Measurements from ENCODE around the gene PAK2. TPM values are rescaled to one million over a fixed set of nuclear protein-coding genes. Genes with fewer than 3 reads are reported as not detected.

The PAK2 gene
- total RNA-seq (10 to 100 TPM; 56.0 to 59.5 TPM), polyA plus RNA-seq (10 to 100 TPM; 14.2 to 18.3 TPM)
- long read RNA-seq, donor 1, full-length matches to known transcripts = 7 of 45 reads
- long read RNA-seq, donor 1, partial matches to known transcripts = 17 of 45 reads
- long read RNA-seq, donor 1, other reads (novel, unspliced or antisense) = 21 of 45 reads
- long read RNA-seq, donor 2, full-length matches to known transcripts = 6 of 21 reads
- long read RNA-seq, donor 2, partial matches to known transcripts = 6 of 21 reads
- long read RNA-seq, donor 2, other reads (novel, unspliced or antisense) = 9 of 21 reads

- WGBS, 2 donors = 0 to 1% methylated on average over 56 to 86 of the region's 86 CpGs
- intact Hi-C loops (cut with DNase I) = no loop called here
These were observed at the start of gene PAK2 for GRCh38 chr3:196739671-196740480. Gene PAK2 (plus strand): TSS chr3:196739857. CDS start chr3:196782647, 42,790 bp downstream.

DNA sequence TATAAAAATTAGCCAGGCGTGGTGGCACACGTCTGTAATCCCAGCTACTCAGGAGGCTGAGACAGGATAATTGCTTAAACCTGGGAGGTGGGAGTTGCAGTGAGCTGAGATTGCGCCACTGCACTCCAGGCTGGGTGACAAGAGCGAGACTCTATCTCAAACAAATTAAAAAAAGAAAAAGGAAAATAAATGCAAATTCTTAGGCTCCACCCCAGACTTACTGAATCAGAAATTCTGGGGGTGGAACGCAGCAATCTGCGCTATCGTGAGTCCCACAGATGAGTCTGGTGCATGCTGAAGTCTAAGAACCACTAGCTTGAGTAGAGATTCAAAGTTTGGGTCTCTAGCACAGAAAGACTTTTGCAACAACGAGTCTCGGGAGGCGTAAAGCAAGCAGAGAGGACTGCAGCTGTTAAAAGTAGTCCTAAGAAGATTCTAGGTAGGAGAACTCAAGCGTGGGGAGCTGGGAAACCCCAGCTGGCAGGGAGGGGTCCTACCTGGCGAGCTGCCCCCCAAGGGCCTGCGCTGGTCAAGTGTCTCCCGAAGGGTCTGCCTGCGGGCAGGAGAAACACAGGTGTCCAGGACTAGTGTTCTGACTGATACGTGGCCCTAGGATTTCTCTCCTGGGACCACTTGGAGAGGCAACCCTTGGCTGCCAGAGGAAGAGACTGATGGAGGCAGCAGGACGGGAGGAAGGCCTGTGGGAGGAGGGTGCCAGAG lies 49.6 kb upstream of the PAK2 start:
- WGBS, 2 donors = 88 to 90% methylated on average over 17 of the region's 17 CpGs
- no peak for DNase-seq
- H3K27me3 ChIP-seq (ENCODE audit: control insufficient read depth in 1 of 2, insufficient read depth in 2 of 2, low read length in 1 of 2) = no peaks in the 10 kb centered on the region
- H3K4me3 ChIP-seq (ENCODE audit: low read length in 2 of 2) = no peak overlapping the region
- ATAC-seq (ENCODE audit: low FRiP score) = no peak
- H3K9me3 ChIP-seq (ENCODE audit: control insufficient read depth, low read length) = no peaks in the 10 kb centered on the region
- intact Hi-C loops (cut with DNase I) = loop anchor here (10.0 kb wide), 3 partner anchors 85 to 435 kb away; no protein-coding TSS in a partner anchor
- no peaks in the 10 kb centered on the region for H3K36me3 ChIP-seq (ENCODE audit: control insufficient read depth in 1 of 2, insufficient read depth in 2 of 2, low read length in 1 of 2)
- H3K27ac ChIP-seq (ENCODE audit: low read depth in 1 of 2, low read length in 2 of 2) = no peak overlapping the region
- H3K4me1 ChIP-seq (ENCODE audit: control insufficient read depth in 1 of 2, insufficient read depth in 2 of 2, low read length in 2 of 2) = no peaks in the 10 kb centered on the region

More at GRCh38 chr3:196739671-196740480, at the start of gene PAK2:
- ATAC-seq (ENCODE audit: low FRiP score) (peak; percentile 98), DNase-seq (peak; percentile 96 to 97)
- Histone ChIP-seq H3K27ac (ENCODE audit: low read depth in 1 of 2, low read length in 2 of 2) (peak within 1 kb of the TSS; percentile 79 to 96), H3K9me3 (ENCODE audit: control insufficient read depth, low read length) (no peaks in the 10 kb centered on the region), H3K36me3 (ENCODE audit: control insufficient read depth in 1 of 2, insufficient read depth in 2 of 2, low read length in 1 of 2) (no peaks in the 10 kb centered on the region), H3K27me3 (ENCODE audit: control insufficient read depth in 1 of 2, insufficient read depth in 2 of 2, low read length in 1 of 2) (no peaks in the 10 kb centered on the region), H3K4me1 (ENCODE audit: control insufficient read depth in 1 of 2, insufficient read depth in 2 of 2, low read length in 2 of 2) (peaks cover 2 to 3% of the 10 kb centered on the region in 2 donors), H3K4me3 (ENCODE audit: low read length in 2 of 2) (peak within 1 kb of the TSS; percentile 86 to 93)

- Histone ChIP-seq H3K27me3 (ENCODE audit: control insufficient read depth in 1 of 2, insufficient read depth in 2 of 2, low read length in 1 of 2) (no peaks in the 10 kb centered on the region), H3K27ac (ENCODE audit: low read depth in 1 of 2, low read length in 2 of 2) (no peak overlapping the region), H3K4me1 (ENCODE audit: control insufficient read depth in 1 of 2, insufficient read depth in 2 of 2, low read length in 2 of 2) (no peaks in the 10 kb centered on the region), H3K9me3 (ENCODE audit: control insufficient read depth, low read length) (no peaks in the 10 kb centered on the region), H3K4me3 (ENCODE audit: low read length in 2 of 2) (no peak overlapping the region), H3K36me3 (ENCODE audit: control insufficient read depth in 1 of 2, insufficient read depth in 2 of 2, low read length in 1 of 2) (no peaks in the 10 kb centered on the region)
- intact Hi-C loops (cut with DNase I) = no loop called here
- 72 to 80% methylated on average over 8 of the region's 8 CpGs for WGBS, 2 donors
- no peak for ATAC-seq (ENCODE audit: low FRiP score)
- no peak for DNase-seq
These were observed 48.3 kb upstream of the PAK2 start for GRCh38 chr3:196691386-196691785.

GRCh38 chr3:196694202-196694638 lies 45.4 kb upstream of the PAK2 start:
- ATAC-seq (ENCODE audit: low FRiP score) (no peak), DNase-seq (no peak)
- no peak overlapping the region for H3K27ac ChIP-seq (ENCODE audit: low read depth in 1 of 2, low read length in 2 of 2)
- no peaks in the 10 kb centered on the region for H3K27me3 ChIP-seq (ENCODE audit: control insufficient read depth in 1 of 2, insufficient read depth in 2 of 2, low read length in 1 of 2)
- no peaks in the 10 kb centered on the region for H3K36me3 ChIP-seq (ENCODE audit: control insufficient read depth in 1 of 2, insufficient read depth in 2 of 2, low read length in 1 of 2)
- no peaks in the 10 kb centered on the region for H3K9me3 ChIP-seq (ENCODE audit: control insufficient read depth, low read length)
- intact Hi-C loops (cut with DNase I) = no loop called here
- no peaks in the 10 kb centered on the region for H3K4me1 ChIP-seq (ENCODE audit: control insufficient read depth in 1 of 2, insufficient read depth in 2 of 2, low read length in 2 of 2)
- no peak overlapping the region for H3K4me3 ChIP-seq (ENCODE audit: low read length in 2 of 2)
- 0 to 3% methylated on average over 1 of the region's 1 CpG for WGBS, 2 donors

DNA sequence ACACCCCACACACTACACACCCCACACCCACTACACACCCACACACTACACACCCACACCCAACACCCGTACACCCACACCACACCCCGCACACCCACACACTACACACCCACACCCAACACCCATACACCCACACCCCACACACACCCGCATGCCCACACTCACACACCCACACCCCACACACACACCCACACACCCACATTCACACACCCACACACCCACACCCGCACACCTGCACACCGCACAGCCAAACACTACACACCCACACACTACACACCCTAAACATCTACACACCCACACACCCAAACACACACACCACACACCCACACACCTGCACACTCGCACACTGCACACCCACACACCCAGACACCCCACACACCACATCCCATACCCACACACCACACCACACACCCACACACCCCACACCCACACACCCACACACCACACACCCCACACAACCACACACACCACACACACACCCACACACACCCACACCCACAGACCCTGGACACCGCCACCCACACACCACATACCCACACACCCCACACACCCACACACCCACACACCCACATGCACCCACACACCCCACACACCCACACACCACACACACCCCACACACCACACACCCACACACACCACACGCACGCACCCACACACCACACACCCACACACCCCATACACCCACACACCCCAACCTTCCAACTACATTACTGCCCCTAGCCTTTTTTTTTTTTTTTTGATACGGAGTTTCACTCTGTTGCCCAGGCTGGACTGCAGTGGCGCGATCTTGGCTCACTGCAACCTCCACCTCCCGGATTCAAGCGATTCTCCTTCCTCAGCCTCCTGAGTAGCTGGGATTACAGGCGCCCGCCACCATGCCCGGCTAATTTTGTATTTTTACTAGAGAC lies 44.5 kb upstream of the PAK2 start:
- Histone ChIP-seq H3K4me1 (ENCODE audit: control insufficient read depth in 1 of 2, insufficient read depth in 2 of 2, low read length in 2 of 2) (no peaks in the 10 kb centered on the region), H3K27me3 (ENCODE audit: control insufficient read depth in 1 of 2, insufficient read depth in 2 of 2, low read length in 1 of 2) (no peaks in the 10 kb centered on the region), H3K36me3 (ENCODE audit: control insufficient read depth in 1 of 2, insufficient read depth in 2 of 2, low read length in 1 of 2) (no peaks in the 10 kb centered on the region), H3K9me3 (ENCODE audit: control insufficient read depth, low read length) (no peaks in the 10 kb centered on the region), H3K27ac (ENCODE audit: low read depth in 1 of 2, low read length in 2 of 2) (no peak overlapping the region), H3K4me3 (ENCODE audit: low read length in 2 of 2) (no peak overlapping the region)
- WGBS, 2 donors = 91 to 94% methylated on average over 16 to 17 of the region's 17 CpGs
- no peak for ATAC-seq (ENCODE audit: low FRiP score)
- DNase-seq = no peak
- intact Hi-C loops (cut with DNase I) = no loop called here

DNA sequence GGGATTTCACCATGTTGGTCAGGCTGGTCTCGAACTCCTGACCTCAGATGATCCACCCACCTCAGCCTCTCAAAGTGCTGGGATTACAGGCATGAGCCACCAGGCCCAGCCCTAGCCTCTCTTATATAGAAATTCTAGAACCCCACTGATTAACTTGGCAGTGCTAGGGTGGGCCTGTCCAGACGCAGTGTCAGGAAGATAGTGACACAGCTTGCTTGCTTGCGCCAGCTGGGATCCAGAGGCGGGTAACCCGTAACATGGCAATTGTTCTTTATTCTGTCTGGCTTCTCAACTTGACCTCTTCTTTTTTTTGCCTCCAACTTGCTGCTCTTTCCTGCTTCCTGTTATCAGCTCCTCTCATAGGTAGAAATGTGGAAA lies 43.8 kb upstream of the PAK2 start:
- intact Hi-C loops (cut with DNase I) = no loop called here
- ATAC-seq (ENCODE audit: low FRiP score) (no peak), DNase-seq (no peak)
- Histone ChIP-seq H3K36me3 (ENCODE audit: control insufficient read depth in 1 of 2, insufficient read depth in 2 of 2, low read length in 1 of 2) (no peaks in the 10 kb centered on the region), H3K4me1 (ENCODE audit: control insufficient read depth in 1 of 2, insufficient read depth in 2 of 2, low read length in 2 of 2) (no peaks in the 10 kb centered on the region), H3K4me3 (ENCODE audit: low read length in 2 of 2) (no peak overlapping the region), H3K9me3 (ENCODE audit: control insufficient read depth, low read length) (no peaks in the 10 kb centered on the region), H3K27me3 (ENCODE audit: control insufficient read depth in 1 of 2, insufficient read depth in 2 of 2, low read length in 1 of 2) (no peaks in the 10 kb centered on the region), H3K27ac (ENCODE audit: low read depth in 1 of 2, low read length in 2 of 2) (no peak overlapping the region)
- WGBS, 2 donors = 84 to 86% methylated on average over 5 of the region's 5 CpGs

GRCh38 chr3:196697270-196697669 lies 42.4 kb upstream of the PAK2 start:
- Histone ChIP-seq H3K4me3 (ENCODE audit: low read length in 2 of 2) (no peak overlapping the region), H3K27me3 (ENCODE audit: control insufficient read depth in 1 of 2, insufficient read depth in 2 of 2, low read length in 1 of 2) (no peaks in the 10 kb centered on the region), H3K36me3 (ENCODE audit: control insufficient read depth in 1 of 2, insufficient read depth in 2 of 2, low read length in 1 of 2) (no peaks in the 10 kb centered on the region), H3K9me3 (ENCODE audit: control insufficient read depth, low read length) (no peaks in the 10 kb centered on the region), H3K27ac (ENCODE audit: low read depth in 1 of 2, low read length in 2 of 2) (no peak overlapping the region), H3K4me1 (ENCODE audit: control insufficient read depth in 1 of 2, insufficient read depth in 2 of 2, low read length in 2 of 2) (no peaks in the 10 kb centered on the region)
- DNase-seq (no peak), ATAC-seq (ENCODE audit: low FRiP score) (no peak)
- 74 to 75% methylated on average over 5 of the region's 5 CpGs for WGBS, 2 donors
- intact Hi-C loops (cut with DNase I) = no loop called here

DNA sequence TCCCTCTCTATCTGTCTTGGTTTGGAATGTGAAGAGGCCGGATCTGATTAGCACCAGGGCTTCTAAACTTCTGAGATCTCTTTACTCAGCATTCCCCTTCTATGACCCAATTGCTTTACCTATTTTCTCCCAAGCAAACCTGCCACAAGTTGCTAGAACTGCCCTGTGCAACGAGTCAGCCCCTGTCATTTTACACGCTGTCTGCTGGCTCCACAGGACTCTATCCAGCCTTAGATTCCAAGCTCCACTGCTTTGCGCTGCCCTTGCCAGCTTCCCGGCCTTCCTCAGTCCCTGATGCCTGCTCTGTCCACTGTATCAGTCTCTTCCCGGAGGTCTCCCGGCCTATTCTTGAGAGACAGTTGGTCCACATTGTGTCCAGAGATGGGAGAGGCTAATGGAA lies 39.9 kb upstream of the PAK2 start:
- 76% methylated on average over 7 of the region's 7 CpGs for WGBS, 2 donors
- intact Hi-C loops (cut with DNase I) = no loop called here
- Histone ChIP-seq H3K9me3 (ENCODE audit: control insufficient read depth, low read length) (no peaks in the 10 kb centered on the region), H3K36me3 (ENCODE audit: control insufficient read depth in 1 of 2, insufficient read depth in 2 of 2, low read length in 1 of 2) (no peaks in the 10 kb centered on the region), H3K27ac (ENCODE audit: low read depth in 1 of 2, low read length in 2 of 2) (no peak overlapping the region), H3K4me3 (ENCODE audit: low read length in 2 of 2) (no peak overlapping the region), H3K27me3 (ENCODE audit: control insufficient read depth in 1 of 2, insufficient read depth in 2 of 2, low read length in 1 of 2) (no peaks in the 10 kb centered on the region), H3K4me1 (ENCODE audit: control insufficient read depth in 1 of 2, insufficient read depth in 2 of 2, low read length in 2 of 2) (no peaks in the 10 kb centered on the region)
- no peak for ATAC-seq (ENCODE audit: low FRiP score)
- DNase-seq = no peak
